CD4-positive, alpha-beta T cell treated with Interleukin-4 for 4 hours (primary cell): Measurements from ENCODE around the gene ARPC1B.

Source experiments
- DNase-seq: peaks from one replicate; pipeline ENCODE4 v3.0.0-alpha.2; 2020

The ARPC1B gene

GRCh38 chr7:99392046-99392445 is 17.5 kb downstream of the ARPC1B start:
- DNase-seq, result no peak

- DNase-seq, result peak; percentile 85
Observed at GRCh38 chr7:99392659-99393354, 18.3 kb downstream of the ARPC1B start.

DNA sequence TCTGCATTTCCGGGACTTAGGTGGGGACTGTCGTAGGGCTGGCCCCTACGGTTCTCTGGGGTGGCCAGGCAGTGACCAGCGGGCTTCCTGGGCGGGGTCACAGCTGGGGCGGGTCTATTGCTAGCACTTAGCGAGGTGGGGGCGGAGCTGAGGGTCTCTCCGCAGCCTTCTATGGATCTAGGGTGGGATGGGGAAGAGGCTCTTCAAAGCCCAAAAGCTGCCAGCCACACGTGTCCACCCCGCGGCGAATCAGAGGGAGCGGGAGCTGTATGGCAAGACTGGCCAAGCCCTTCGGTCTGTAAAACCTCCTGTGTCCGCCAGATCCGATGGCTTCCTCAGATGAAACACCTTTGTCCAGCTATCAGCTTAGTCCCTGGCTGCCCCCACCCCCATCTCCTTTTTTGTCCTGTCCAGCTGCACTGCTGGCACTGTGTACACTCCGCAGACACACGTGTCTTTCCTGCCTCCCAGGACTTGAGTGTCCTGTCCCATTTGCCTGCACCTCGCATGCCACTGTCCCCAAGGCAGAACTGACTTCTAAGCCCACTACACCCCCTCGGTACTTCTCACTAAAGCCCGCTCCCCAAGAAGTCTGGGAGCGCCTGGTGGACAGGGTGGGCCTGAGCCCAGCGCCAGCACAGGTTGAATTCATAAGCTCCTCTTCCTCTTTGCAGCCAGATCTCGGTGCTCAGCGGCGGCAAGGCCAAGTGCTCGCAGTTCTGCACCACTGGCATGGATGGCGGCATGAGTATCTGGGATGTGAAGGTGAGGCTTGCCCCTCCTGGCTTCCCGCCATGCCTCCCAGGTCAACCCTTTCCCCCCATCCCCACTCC is 19.0 kb downstream of the ARPC1B start:
- no peak for DNase-seq

DNA sequence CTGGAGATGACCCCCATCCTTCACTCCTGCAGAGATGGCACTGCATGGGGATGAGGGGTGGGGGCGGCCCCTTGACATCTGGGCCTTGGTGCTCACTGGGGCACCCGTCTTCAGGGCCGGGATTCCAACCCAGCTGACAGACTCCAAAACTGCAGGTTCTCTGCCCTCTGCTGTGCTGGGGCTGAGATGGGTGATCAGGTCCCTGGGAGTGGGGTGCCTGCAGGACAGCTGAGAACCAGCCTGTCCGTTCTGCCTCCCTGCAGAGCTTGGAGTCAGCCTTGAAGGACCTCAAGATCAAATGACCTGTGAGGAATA is 19.6 kb downstream of the ARPC1B start:
- no peak for DNase-seq

- no peak for DNase-seq
Observed at GRCh38 chr7:99395616-99396327, 21.2 kb downstream of the ARPC1B start.

- no peak for DNase-seq
Observed at GRCh38 chr7:99396418-99397296, 22.1 kb downstream of the ARPC1B start.

DNA sequence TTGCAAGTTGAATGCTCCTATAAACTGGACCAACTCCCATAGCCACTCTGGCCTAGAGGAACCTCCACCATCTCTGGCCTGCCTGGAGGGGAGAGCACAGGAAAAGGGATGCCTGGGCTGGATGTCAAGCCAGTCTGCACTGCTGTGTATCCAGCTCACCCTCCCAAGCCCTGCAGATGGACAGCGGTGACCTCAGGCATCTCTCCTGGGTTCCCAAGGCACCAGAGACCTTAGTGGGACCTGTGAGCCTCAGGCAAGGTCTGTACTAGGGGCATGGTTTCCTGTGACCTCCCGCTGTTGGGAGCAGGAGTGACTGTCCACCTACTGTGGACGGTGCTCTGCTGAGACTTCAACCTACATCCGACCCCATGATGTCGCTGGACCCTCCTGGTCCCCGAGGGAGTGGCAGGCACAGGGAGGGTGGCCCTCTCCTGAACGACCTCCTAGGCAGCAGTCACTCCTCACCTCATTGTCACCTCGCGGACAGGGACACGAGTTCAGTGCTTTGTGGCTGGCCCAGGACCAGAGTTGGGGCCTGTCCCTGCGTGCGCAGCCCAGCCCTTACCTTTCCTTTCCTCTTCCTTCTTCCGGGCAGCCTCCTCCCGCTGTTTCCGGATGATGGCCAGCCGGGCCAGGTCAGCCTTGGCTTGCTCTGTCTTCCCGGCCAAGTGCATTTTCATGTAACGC is 22.9 kb downstream of the ARPC1B start:
- DNase-seq, result no peak

GRCh38 chr7:99398891-99399445 is 24.4 kb downstream of the ARPC1B start:
- DNase-seq, result no peak

GRCh38 chr7:99399597-99399996 is 25.1 kb downstream of the ARPC1B start:
- DNase-seq, result no peak

- no peak for DNase-seq
Observed at GRCh38 chr7:99402854-99403253, 28.3 kb downstream of the ARPC1B start.

DNA sequence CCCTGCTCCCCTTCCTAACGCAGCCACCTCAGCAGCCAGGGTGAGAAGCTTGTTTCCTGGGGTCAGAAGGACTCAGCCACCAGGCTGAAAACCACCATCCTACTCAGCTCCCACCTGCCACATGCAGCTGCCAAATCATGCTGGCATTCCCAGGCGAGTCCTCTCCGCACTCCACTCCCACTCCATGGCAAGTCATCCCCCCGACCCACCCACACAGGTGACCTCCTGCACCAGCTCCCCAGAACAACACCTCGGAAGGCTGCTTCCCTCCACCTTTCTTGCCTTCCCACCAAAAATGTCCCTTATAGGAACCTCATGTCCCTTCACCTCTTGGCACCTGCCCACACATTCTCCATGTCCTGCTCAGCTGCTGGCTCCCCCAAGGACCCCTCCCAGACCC is 29.2 kb downstream of the ARPC1B start:
- DNase-seq, result no peak

- DNase-seq, result no peak
Observed at GRCh38 chr7:99404235-99404976, 29.9 kb downstream of the ARPC1B start.

DNA sequence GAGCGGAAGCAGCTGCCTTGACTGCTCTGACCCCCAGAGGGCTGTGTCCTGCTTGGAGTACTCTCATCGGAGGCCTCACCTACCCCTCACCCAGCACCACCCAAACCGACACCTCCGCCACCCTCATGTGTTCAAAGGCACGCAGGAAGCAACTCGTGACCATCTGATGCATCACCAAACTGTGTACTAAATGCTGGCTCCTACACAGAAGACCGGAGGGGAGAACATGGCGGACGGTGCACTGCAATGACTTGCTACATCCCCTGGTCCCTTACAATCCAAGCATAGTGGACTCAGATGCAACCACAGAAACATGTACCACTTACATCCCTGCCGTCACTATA is 30.4 kb downstream of the ARPC1B start:
- no peak for DNase-seq

GRCh38 chr7:99406557-99406956 is 32.0 kb downstream of the ARPC1B start:
- DNase-seq, result no peak

DNA sequence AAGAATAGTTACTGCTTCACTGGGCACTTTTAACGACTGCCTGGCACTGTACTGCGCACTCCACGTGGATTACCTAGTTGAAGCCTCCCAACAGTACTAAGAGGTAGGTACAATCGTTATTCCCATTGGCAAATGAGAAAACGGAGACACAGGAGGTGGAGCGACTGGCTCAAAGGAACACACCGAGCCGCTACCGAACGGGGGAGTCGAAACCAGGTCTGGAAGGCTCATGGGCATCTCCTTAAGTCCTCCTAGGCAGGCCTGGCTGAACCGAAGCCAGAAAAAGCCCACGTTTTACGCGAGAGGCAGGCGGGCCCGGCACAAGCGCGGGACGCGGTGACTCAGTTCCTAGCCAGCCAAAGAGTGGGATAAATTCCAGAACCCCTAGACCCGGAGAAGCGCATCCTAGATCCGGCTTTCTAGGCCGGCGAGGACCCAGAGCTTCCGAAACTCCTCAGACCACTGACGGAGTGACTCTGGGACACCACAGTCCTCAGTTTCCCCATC is 33.4 kb downstream of the ARPC1B start:
- no peak for DNase-seq

- DNase-seq, result peak; percentile 97
Observed at GRCh38 chr7:99408379-99409191, 34.1 kb downstream of the ARPC1B start, which contains the start of the genes BUD31 and PDAP1. BUD31 (plus strand) TSS chr7:99408969; CDS start chr7:99411093, 2,124 bp downstream. PDAP1 (minus strand) TSS chr7:99408597; CDS start chr7:99408548, 49 bp downstream.

- no peak for DNase-seq
Observed at GRCh38 chr7:99409192-99409572, 34.7 kb downstream of the ARPC1B start.

DNA sequence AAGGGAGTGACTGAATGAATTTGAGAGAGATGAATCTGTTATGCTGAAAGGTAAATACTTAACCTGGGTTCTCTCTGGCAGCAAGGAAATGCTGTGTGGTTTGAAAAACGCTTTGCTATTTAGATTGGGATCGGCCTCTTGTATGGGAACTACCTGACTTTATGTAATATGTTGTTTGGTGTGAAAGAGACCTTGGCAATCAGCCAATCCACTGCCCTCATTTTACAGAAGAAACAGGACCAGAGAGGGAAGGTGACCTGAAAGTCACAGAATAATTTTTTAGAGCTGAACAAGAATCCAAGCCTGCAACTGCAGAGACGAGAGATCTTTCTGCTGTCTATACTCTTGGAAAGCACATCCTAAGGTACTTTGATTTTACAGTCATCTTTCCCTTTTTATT is 35.3 kb downstream of the ARPC1B start:
- DNase-seq, result no peak

GRCh38 chr7:99410635-99411034 is 36.1 kb downstream of the ARPC1B start:
- DNase-seq, result no peak
